Astrocyte (in vitro differentiated cells and primary cell): ENCODE results near the gene DYRK3. TPM values are rescaled to one million over a fixed set of nuclear protein-coding genes. Genes with fewer than 3 reads are reported as not detected.

Experiments used
- DNase-seq: peaks from one replicate; pipeline ENCODE4 v3.0.0-alpha.2; 2010; ENCODE audit warnings: low read depth
- FAIRE-seq: peaks from 2 replicates; lab custom pipeline; 2011; peaks lifted over from hg19 to GRCh38; lab: Jason Lieb, UNC
- H2AFZ ChIP-seq: 2 replicates; pipeline ENCODE4 v1.6.0; 2012; ENCODE audit warnings: low read depth, low read length, inconsistent platforms
- H3K27ac ChIP-seq: 2 replicates; pipeline ENCODE4 v1.5.1; 2011; ENCODE audit warnings: low read depth, low read length, inconsistent platforms
- H3K27me3 ChIP-seq: 2 replicates; pipeline ENCODE4 v1.6.0; 2011; ENCODE audit warnings: low read length, inconsistent platforms; ENCODE audit not compliant: insufficient read depth
- H3K36me3 ChIP-seq: 2 replicates; pipeline ENCODE4 v1.5.1; 2011; ENCODE audit warnings: low read length, inconsistent platforms; ENCODE audit not compliant: insufficient read depth
- H3K4me1 ChIP-seq: 2 replicates; pipeline ENCODE4 v1.5.1; 2011; ENCODE audit warnings: low read length, inconsistent platforms; ENCODE audit not compliant: insufficient read depth
- H3K4me2 ChIP-seq: 2 replicates; pipeline ENCODE4 v1.6.0; 2012; ENCODE audit warnings: low read length, inconsistent platforms
- H3K4me3 ChIP-seq: 2 replicates; pipeline ENCODE4 v1.5.1; 2011; ENCODE audit warnings: low read depth, mild to moderate bottlenecking, low read length, inconsistent platforms; ENCODE audit not compliant: insufficient read depth
- H3K79me2 ChIP-seq: 2 replicates; pipeline ENCODE4 v1.6.0; 2012; ENCODE audit warnings: mild to moderate bottlenecking, low read length, inconsistent platforms; ENCODE audit not compliant: insufficient read depth
- H3K9ac ChIP-seq: 2 replicates; pipeline ENCODE4 v1.6.0; 2012; ENCODE audit warnings: mild to moderate bottlenecking, low read length, inconsistent platforms
- H3K9me3 ChIP-seq: 2 replicates; pipeline ENCODE4 v1.5.1; 2012; ENCODE audit warnings: low read depth, mild to moderate bottlenecking, low read length, inconsistent platforms; ENCODE audit not compliant: insufficient read depth
- H4K20me1 ChIP-seq: 2 replicates; pipeline ENCODE4 v1.6.0; 2012; ENCODE audit warnings: low read length, inconsistent platforms; ENCODE audit not compliant: insufficient read depth
- H3K27ac Mint-ChIP-seq: one replicate; pipeline ENCODE4 v1.8.0; 2021; ENCODE audit warnings: mild to moderate bottlenecking, mixed read lengths; ENCODE audit not compliant: unreplicated experiment
- H3K27me3 Mint-ChIP-seq: one replicate; pipeline ENCODE4 v1.8.0; 2021; ENCODE audit warnings: low read depth, mixed read lengths; ENCODE audit not compliant: unreplicated experiment
- H3K36me3 Mint-ChIP-seq: one replicate; pipeline ENCODE4 v1.8.0; 2021; ENCODE audit warnings: low read depth, mixed read lengths; ENCODE audit not compliant: unreplicated experiment
- H3K4me1 Mint-ChIP-seq: one replicate; pipeline ENCODE4 v1.8.0; 2021; ENCODE audit warnings: low read depth, mixed read lengths; ENCODE audit not compliant: unreplicated experiment
- H3K4me3 Mint-ChIP-seq: one replicate; pipeline ENCODE4 v1.8.0; 2021; ENCODE audit warnings: mild to moderate bottlenecking, moderate library complexity, mixed read lengths; ENCODE audit not compliant: unreplicated experiment
- H3K9me3 Mint-ChIP-seq: one replicate; pipeline ENCODE4 v1.8.0; 2021; ENCODE audit warnings: mild to moderate bottlenecking, mixed read lengths; ENCODE audit not compliant: unreplicated experiment
- CTCF ChIP-seq: IDR thresholded peaks from 2 replicates; pipeline ENCODE4 v1.5.1; 2011; ENCODE audit warnings: low read depth, mild to moderate bottlenecking, inconsistent platforms, low read length, moderate library complexity; ENCODE audit not compliant: insufficient read depth
- EZH2 ChIP-seq: IDR thresholded peaks from 2 replicates; pipeline ENCODE4 v1.6.1; 2012; ENCODE audit warnings: mild to moderate bottlenecking, low read length, inconsistent platforms; ENCODE audit not compliant: insufficient read depth
- total RNA-seq: library from RNA; stranded (reverse); gene quantifications from 2 replicates; pipeline ENCODE4 v1.2.1, GENCODE V29; 2021

Gene DYRK3
- total RNA-seq, 1 donor from 2014 or later, result 8.2 TPM

- FAIRE-seq (no peak), DNase-seq (no peak)
- no peaks in the 10 kb centered on the region for H3K27me3 ChIP-seq
- H3K79me2 ChIP-seq, result no peaks in the 10 kb centered on the region
- no peak overlapping the region for H2AFZ ChIP-seq
- no peak overlapping the region for H3K9ac ChIP-seq
- H3K4me1 Mint-ChIP-seq, result peaks cover 34% of the 10 kb centered on the region
- no peak overlapping the region for H3K4me3 ChIP-seq
- H3K4me2 ChIP-seq, result no peak overlapping the region
- H3K4me3 Mint-ChIP-seq, result no peak overlapping the region
- peaks cover 41% of the 10 kb centered on the region for H3K36me3 ChIP-seq
- peaks cover 26% of the 10 kb centered on the region for H3K4me1 ChIP-seq
- no peak overlapping the region for H3K27ac ChIP-seq
- no peaks in the 10 kb centered on the region for H3K9me3 Mint-ChIP-seq
- no peaks in the 10 kb centered on the region for H3K27me3 Mint-ChIP-seq
- H3K36me3 Mint-ChIP-seq, result peaks cover 18% of the 10 kb centered on the region
- H4K20me1 ChIP-seq, result no peaks in the 10 kb centered on the region
- H3K9me3 ChIP-seq, result no peaks in the 10 kb centered on the region
- H3K27ac Mint-ChIP-seq, result no peak overlapping the region
- TF ChIP-seq CTCF (no peak), EZH2 (no peak)
Observed at GRCh38 chr1:206593351-206593925, 41.9 kb upstream of the DYRK3 start.

- peaks cover 3% of the 10 kb centered on the region for H3K4me1 ChIP-seq
- no peak for DNase-seq
- H3K36me3 ChIP-seq, result peaks cover 48% of the 10 kb centered on the region
- no peaks in the 10 kb centered on the region for H3K9me3 Mint-ChIP-seq
- H3K4me1 Mint-ChIP-seq, result peaks cover 14% of the 10 kb centered on the region
- no peak overlapping the region for H3K4me3 ChIP-seq
- H3K4me3 Mint-ChIP-seq, result no peak overlapping the region
- no peak overlapping the region for H3K27ac Mint-ChIP-seq
- H3K27me3 Mint-ChIP-seq, result no peaks in the 10 kb centered on the region
- H3K4me2 ChIP-seq, result no peak overlapping the region
- H3K36me3 Mint-ChIP-seq, result peaks cover 25% of the 10 kb centered on the region
- H3K9me3 ChIP-seq, result no peaks in the 10 kb centered on the region
- no peaks in the 10 kb centered on the region for H3K27me3 ChIP-seq
- H3K27ac ChIP-seq, result no peak overlapping the region
- H4K20me1 ChIP-seq, result no peaks in the 10 kb centered on the region
- TF ChIP-seq EZH2, result no peak
- TF ChIP-seq CTCF, result no peak
- no peak overlapping the region for H3K9ac ChIP-seq
- FAIRE-seq, result no peak
- no peak overlapping the region for H2AFZ ChIP-seq
- H3K79me2 ChIP-seq, result no peaks in the 10 kb centered on the region
Observed at GRCh38 chr1:206595581-206596318, 39.6 kb upstream of the DYRK3 start.

- Histone ChIP-seq H4K20me1 (no peaks in the 10 kb centered on the region), H3K36me3 (peaks cover 48% of the 10 kb centered on the region), H3K9ac (no peak overlapping the region), H3K4me1 (no peaks in the 10 kb centered on the region), H3K27ac (no peak overlapping the region), H3K4me3 (no peak overlapping the region), H3K79me2 (no peaks in the 10 kb centered on the region), H2AFZ (no peak overlapping the region), H3K27me3 (no peaks in the 10 kb centered on the region), H3K4me2 (no peak overlapping the region), H3K9me3 (no peaks in the 10 kb centered on the region)
- DNase-seq, result no peak
- Mint-ChIP-seq H3K4me1 (peaks cover 9% of the 10 kb centered on the region), H3K27me3 (no peaks in the 10 kb centered on the region), H3K36me3 (peaks cover 28% of the 10 kb centered on the region), H3K27ac (no peak overlapping the region), H3K4me3 (no peak overlapping the region), H3K9me3 (no peaks in the 10 kb centered on the region)
- no peak for TF ChIP-seq EZH2
- no peak for TF ChIP-seq CTCF
- FAIRE-seq, result no peak
Observed at GRCh38 chr1:206596319-206596666, 39.0 kb upstream of the DYRK3 start.
